T-helper 1 cell treated with Interleukin-12 subunit alpha and Interleukin-12 subunit beta and Interleukin-4 antibody, amounts not matched to agents 30 μg/mL and 1 μg/mL, for 36 hours (primary cell): Measurements from ENCODE around the gene ANK3.

Source experiments
- H3K27ac Mint-ChIP-seq: one replicate; pipeline ENCODE4 v1.8.0; 2021; ENCODE audit warnings: mild to moderate bottlenecking, mixed read lengths
- H3K27me3 Mint-ChIP-seq: one replicate; pipeline ENCODE4 v1.8.0; 2021; ENCODE audit warnings: low read depth, mixed read lengths
- H3K36me3 Mint-ChIP-seq: one replicate; pipeline ENCODE4 v1.8.0; 2021; ENCODE audit warnings: low read depth, mixed read lengths
- H3K4me1 Mint-ChIP-seq: one replicate; pipeline ENCODE4 v1.8.0; 2021; ENCODE audit warnings: low read depth, mixed read lengths
- H3K4me3 Mint-ChIP-seq: one replicate; pipeline ENCODE4 v1.8.0; 2021; ENCODE audit warnings: mild to moderate bottlenecking, moderate library complexity, mixed read lengths
- H3K9me3 Mint-ChIP-seq: one replicate; pipeline ENCODE4 v1.8.0; 2021; ENCODE audit warnings: mixed read lengths

ANK3 gene

DNA sequence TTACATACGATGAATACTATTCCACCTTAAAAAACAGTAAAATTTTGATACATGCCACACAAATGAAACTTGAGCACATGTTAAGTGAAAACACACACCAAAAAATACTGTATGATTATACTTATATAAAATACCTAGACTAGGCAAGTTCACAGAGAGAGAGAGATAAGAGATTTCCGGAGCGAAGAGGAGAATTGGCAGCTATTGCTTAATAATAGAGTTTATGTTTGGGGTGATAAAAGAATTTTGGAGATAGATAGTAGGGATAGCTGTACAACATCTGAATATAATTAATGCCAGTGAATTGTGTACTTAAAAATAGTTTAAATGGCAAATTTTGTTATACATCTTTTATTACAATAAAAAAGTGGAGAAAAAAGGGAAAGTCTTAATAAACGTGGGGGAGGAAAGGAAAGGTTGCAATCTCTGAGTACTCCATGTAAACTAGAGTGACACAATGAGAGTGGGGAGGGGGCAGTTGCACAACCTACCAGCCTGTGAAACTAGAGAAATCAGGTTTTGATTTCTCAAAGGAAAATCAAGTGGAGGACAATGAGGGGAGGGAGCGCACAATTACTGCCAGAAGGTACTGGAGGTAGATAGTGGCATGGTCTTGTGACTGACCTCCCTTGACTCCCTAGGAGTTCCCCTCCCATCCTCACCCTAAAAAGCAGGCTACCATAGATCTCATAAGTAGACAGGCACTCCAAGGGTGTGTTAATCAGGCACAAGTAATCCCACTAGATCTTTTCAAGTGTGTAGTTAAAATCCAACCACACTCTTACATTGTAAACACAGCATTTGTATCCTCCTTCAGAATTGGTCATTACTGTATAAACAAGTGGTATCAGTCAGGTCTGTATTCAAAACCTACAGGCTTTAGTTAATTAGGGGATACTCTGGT lies 31.6 kb upstream of the ANK3 start:
- Mint-ChIP-seq H3K4me1 (no peaks in the 10 kb centered on the region), H3K36me3 (peaks cover 1% of the 10 kb centered on the region), H3K4me3 (no peak overlapping the region), H3K9me3 (no peaks in the 10 kb centered on the region), H3K27ac (no peak overlapping the region), H3K27me3 (no peaks in the 10 kb centered on the region)

DNA sequence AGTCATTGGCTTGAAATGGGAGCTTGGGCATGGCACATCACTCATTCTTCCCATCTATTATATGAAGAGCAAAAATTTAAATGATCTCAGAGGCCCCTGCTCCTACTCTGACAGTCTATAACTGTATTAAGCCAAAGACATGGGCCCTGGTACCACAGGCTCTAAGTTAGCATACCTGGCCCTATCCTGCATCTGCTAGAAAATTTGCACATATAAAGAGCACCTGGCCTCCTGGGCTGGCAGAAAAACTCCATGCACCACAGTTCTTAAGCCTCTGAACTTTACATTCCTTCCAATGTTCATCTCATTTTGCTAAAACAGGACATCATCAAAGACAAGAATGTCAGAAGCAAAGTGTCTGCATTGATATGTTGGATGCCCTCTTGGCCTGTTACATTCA lies 29.6 kb upstream of the ANK3 start:
- Mint-ChIP-seq H3K4me3 (no peak overlapping the region), H3K27ac (no peak overlapping the region), H3K36me3 (peaks cover 4% of the 10 kb centered on the region), H3K9me3 (no peaks in the 10 kb centered on the region), H3K27me3 (no peaks in the 10 kb centered on the region), H3K4me1 (peaks cover 2% of the 10 kb centered on the region)

DNA sequence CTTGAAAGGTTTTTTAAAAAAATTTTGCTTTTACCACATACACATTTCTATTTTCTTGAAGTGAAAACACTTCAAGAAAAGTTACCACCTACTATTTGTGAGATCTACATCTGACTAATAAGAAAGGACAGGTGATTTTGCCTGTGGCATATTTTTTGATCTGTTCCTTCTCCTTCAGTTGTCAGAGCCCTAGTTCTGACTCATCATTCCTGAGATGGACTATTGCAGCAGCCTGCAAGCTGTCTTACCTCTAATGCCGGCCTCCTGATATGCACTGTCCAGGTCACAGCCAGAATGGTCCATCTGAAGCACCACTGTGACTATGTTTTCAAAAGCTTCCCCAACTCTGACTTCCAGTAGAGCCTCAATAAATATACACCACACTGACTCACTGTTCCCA lies 28.2 kb upstream of the ANK3 start:
- H3K27me3 Mint-ChIP-seq: no peaks in the 10 kb centered on the region
- H3K9me3 Mint-ChIP-seq: no peaks in the 10 kb centered on the region
- no peak overlapping the region for H3K27ac Mint-ChIP-seq
- H3K36me3 Mint-ChIP-seq: peaks cover 4% of the 10 kb centered on the region
- peaks cover 4% of the 10 kb centered on the region for H3K4me1 Mint-ChIP-seq
- H3K4me3 Mint-ChIP-seq: no peak overlapping the region

DNA sequence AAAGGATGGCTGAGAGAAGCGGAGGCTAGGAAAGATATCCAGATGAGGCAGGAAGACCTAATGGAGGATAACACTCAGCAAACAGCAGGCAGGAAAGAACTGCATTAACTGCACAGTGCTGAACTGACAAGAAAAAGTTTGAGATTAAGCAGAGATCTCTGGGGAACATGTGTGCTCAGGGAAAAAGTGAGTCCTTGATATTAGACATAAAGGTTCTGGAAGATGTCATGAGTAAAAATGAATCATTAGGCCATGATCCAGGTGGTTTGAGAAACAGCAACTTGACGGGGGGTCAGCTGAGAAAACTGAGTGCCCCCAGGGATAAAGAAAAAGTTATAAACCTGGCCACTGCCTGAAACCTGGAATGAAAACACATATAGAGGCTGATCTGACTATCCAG lies 27.3 kb upstream of the ANK3 start:
- Mint-ChIP-seq H3K9me3 (no peaks in the 10 kb centered on the region), H3K27me3 (no peaks in the 10 kb centered on the region), H3K4me3 (no peak overlapping the region), H3K27ac (no peak overlapping the region), H3K36me3 (peaks cover 4% of the 10 kb centered on the region), H3K4me1 (peaks cover 4% of the 10 kb centered on the region)

DNA sequence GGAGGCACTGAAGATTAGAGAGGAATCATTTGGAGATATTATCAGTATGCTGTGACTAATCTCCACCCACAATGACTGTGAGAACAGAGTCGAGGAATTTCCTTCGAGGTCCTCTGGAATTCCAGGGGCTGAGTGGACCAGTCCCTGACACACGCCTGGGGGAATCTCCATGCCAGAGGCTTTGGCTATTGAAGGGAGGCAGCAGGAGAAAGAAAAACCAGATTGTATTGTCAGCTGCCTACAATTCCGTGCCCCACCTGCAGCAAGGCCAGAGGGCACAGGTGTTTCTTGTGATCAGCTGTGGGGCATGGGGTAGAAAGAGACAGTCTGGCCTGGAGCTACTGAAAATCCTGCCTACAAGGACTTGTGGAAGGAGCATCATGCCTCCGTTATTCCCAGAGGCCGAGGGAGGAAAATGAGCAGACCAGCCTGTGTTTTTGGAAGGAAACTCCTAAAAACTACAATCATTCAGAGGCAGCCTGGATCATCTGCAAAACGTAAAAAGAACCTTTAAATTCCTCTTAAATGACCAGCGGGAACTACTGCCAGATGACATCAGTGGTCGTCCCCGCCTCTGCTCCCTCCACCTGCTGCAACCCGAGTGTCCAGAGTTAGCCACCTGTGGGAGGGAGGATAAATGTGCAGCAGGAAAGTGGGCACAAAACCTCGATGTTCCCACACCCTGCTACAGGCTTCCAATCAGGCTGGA lies 25.4 kb upstream of the ANK3 start:
- Mint-ChIP-seq H3K27ac (no peak overlapping the region), H3K36me3 (peaks cover 9% of the 10 kb centered on the region), H3K4me1 (peaks cover 8% of the 10 kb centered on the region), H3K4me3 (no peak overlapping the region), H3K27me3 (no peaks in the 10 kb centered on the region), H3K9me3 (no peaks in the 10 kb centered on the region)

DNA sequence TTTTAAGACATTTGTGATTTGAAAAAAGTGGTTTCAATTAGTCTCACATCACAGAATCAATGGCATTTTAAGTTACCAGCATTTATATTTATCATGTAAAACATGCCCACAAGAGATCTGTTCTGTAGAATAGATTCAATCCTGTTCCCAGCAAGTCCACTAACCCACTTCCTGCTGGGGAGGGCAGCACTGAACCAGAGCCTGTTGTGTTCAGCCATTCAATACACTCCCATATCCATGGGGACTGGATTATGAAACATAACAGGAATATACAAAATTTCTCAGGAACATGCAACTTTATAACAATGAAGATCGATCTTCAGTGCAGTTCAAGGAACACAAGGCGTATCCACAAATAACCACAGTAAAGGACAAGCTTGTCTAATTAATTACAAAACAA lies 24.4 kb upstream of the ANK3 start:
- no peak overlapping the region for H3K4me3 Mint-ChIP-seq
- no peaks in the 10 kb centered on the region for H3K27me3 Mint-ChIP-seq
- H3K4me1 Mint-ChIP-seq: peaks cover 8% of the 10 kb centered on the region
- H3K27ac Mint-ChIP-seq: no peak overlapping the region
- H3K9me3 Mint-ChIP-seq: no peaks in the 10 kb centered on the region
- H3K36me3 Mint-ChIP-seq: peaks cover 9% of the 10 kb centered on the region

DNA sequence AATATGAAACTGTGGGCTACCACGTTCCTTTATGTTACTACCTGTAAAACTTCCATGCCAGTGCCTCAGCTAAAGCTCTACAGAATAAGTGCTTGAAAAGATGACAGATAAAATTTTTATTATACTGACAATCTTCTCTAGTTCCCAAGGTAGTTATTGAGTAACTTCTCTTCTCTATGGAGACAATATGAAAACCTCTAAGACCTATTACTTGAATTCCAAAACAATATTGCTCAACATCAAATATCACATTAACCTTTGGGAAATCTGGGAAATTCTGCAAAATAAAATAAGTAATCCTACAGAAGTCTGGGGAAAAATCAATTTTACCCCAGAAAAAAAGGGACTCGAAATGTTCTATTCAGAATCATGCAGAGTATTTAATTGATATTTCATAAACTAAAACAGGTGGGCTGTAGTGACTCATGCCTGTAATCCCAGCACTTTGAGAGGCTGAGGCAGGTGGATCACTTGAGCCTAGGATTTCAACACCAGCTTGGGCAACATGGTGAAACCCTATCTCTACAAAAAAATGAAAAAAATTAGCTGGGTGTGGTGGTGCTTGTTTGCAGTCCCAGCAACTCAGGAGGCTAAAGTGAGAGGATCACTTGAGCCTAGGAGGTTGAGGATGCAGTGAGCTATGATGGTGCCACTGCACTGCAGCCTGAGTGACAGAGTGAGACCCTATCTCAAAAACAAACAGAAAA lies 23.8 kb upstream of the ANK3 start:
- Mint-ChIP-seq H3K9me3 (no peaks in the 10 kb centered on the region), H3K27ac (no peak overlapping the region), H3K36me3 (peaks cover 9% of the 10 kb centered on the region)

DNA sequence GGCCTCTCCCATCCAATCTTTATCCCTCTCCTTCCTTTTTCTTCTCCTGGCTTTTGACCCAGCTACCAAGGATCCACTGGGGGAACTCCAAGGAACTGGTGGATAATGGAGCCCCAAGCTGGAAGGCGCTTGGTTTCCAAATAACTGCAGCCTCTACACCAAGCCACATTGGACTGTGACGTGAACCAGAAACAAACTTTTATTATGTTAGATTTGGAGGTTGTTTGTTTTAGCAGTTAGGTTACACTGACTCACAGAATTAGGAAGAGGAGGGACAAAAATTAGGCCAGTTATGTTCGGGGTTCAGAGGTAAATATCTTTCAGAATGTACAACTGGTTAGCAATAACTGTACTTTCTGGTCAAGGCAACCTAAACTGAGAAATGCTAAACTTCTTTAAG lies 21.3 kb upstream of the ANK3 start:
- no peaks in the 10 kb centered on the region for H3K9me3 Mint-ChIP-seq
- H3K27ac Mint-ChIP-seq: no peak overlapping the region
- H3K4me3 Mint-ChIP-seq: no peak overlapping the region
- H3K27me3 Mint-ChIP-seq: no peaks in the 10 kb centered on the region
- peaks cover 7% of the 10 kb centered on the region for H3K36me3 Mint-ChIP-seq
- H3K4me1 Mint-ChIP-seq: peaks cover 10% of the 10 kb centered on the region

More for the DNA sequence above, 23.8 kb upstream of the ANK3 start:
- H3K27me3 Mint-ChIP-seq: no peaks in the 10 kb centered on the region
- peaks cover 8% of the 10 kb centered on the region for H3K4me1 Mint-ChIP-seq
- no peak overlapping the region for H3K4me3 Mint-ChIP-seq

DNA sequence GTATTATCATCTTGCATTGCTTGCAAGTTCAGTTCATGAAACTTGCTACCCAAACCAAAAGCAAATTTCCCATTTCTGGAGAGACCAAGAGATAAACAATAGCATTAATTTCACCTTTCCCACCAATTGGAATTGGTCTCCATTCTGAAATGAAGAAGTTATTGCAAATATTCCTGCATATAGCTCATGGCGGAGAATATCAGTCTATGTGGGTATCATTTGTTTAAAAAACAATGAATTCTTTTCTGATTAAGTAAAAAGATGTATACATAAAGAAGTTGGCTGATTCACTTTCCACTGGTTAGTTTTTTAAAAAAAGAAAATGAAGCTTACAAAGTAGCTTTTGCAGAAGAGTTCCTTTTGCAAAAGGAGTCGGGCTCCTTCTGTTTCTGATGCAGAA lies 19.5 kb upstream of the ANK3 start:
- Mint-ChIP-seq H3K27me3 (no peaks in the 10 kb centered on the region), H3K4me1 (peaks cover 10% of the 10 kb centered on the region), H3K36me3 (peaks cover 6% of the 10 kb centered on the region), H3K9me3 (no peaks in the 10 kb centered on the region), H3K27ac (no peak overlapping the region), H3K4me3 (no peak overlapping the region)

DNA sequence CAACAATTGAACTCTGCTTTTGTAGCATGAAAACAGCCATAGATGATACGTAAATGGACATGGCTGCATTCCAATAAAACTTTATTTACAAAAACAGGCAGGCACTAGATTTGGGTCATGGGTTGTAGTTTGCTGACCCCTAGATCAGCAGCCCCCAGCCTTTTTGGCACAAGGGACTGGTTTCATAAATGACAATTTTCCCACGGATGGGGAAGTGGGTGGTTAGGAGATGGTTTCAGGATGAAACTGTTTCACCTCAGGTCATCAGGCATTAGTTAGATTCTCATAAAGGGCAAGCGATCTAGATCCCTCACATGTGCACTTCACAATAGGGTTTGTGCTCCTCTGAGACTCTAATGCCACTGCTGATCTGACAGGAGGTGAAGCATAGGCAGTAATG lies 16.5 kb upstream of the ANK3 start:
- H3K4me3 Mint-ChIP-seq: no peak overlapping the region

DNA sequence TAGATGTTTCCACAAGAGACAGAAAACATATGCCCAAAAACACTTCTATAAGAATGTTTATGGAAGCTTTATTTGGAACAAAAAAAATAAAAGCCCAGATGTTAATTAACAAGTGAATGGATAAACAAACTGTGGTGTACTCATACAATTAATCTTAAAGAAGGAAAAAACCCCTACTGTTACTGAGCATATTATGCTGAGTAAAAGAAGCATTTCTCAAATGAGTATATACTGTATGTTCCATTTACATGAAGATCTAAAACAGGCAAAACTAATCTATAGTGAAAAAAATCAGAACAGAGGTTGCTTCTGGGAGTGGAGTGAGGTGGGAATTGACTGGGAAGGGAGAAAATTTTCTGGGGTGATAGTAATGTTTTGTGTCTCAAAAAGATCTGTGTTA lies 15.5 kb upstream of the ANK3 start:
- Mint-ChIP-seq H3K4me3 (no peak overlapping the region), H3K36me3 (peaks cover 1% of the 10 kb centered on the region), H3K27ac (no peak overlapping the region), H3K27me3 (no peaks in the 10 kb centered on the region), H3K9me3 (no peaks in the 10 kb centered on the region), H3K4me1 (peaks cover 4% of the 10 kb centered on the region)

More for the DNA sequence above, 16.5 kb upstream of the ANK3 start:
- no peaks in the 10 kb centered on the region for H3K9me3 Mint-ChIP-seq
- H3K27ac Mint-ChIP-seq: no peak overlapping the region
- H3K27me3 Mint-ChIP-seq: no peaks in the 10 kb centered on the region
- peaks cover 6% of the 10 kb centered on the region for H3K4me1 Mint-ChIP-seq
- peaks cover 5% of the 10 kb centered on the region for H3K36me3 Mint-ChIP-seq

DNA sequence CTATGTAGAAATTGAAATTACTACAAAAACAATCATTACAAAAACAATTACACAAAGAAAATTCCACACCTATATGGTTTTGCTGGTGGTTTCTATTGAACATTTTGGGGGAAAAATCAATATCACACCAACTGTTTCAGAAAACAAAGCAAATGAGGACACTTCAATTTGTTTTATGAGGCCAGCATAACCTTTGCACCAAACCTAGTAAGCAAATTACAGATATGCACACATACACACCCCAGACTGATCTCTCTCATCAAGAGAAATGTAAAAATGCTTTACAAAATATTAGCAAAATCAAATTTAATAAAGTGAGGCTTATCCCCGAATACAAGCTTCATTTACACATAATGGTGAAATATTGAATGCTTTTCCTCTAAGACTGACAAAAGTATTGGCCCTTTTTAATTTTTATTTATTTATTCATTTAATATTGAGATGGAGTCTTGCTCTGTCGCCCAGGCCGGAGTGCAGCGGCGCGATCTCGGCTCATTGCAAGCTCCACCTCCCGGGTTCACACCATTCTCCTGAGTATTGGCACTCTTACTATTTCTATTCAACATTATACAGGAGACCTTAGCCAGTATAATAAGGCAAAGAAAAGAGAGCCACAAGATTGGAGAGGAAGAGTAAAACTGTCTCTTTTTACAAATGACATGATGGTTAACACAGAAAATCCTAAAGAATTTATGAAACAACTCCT lies 13.6 kb upstream of the ANK3 start:
- peaks cover 1% of the 10 kb centered on the region for H3K36me3 Mint-ChIP-seq
- no peak overlapping the region for H3K4me3 Mint-ChIP-seq
- no peaks in the 10 kb centered on the region for H3K9me3 Mint-ChIP-seq
- H3K4me1 Mint-ChIP-seq: peaks cover 4% of the 10 kb centered on the region
- no peaks in the 10 kb centered on the region for H3K27me3 Mint-ChIP-seq
- no peak overlapping the region for H3K27ac Mint-ChIP-seq

DNA sequence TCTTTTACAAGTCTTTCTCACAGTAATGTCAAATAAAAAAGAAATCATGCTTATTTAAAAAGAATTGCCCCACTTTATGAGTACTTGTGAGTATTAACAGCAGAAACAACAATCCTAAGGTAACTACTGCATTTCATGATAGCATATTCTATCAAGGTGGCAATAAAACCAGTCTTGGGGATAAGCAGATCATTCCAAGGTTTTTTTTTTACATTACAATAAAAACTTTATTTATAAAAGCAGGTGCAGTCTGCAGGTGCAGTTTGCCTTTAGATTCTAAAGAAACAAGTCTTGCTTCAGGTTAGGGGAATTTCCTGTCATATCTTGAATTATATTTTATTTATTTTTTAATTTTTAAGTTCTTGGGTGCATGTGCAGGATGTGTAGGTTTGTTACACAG lies 10.7 kb upstream of the ANK3 start:
- peaks cover 9% of the 10 kb centered on the region for H3K4me1 Mint-ChIP-seq
- H3K36me3 Mint-ChIP-seq: peaks cover 1% of the 10 kb centered on the region
- no peak overlapping the region for H3K27ac Mint-ChIP-seq
- H3K4me3 Mint-ChIP-seq: no peak overlapping the region
- no peaks in the 10 kb centered on the region for H3K27me3 Mint-ChIP-seq
- no peaks in the 10 kb centered on the region for H3K9me3 Mint-ChIP-seq

DNA sequence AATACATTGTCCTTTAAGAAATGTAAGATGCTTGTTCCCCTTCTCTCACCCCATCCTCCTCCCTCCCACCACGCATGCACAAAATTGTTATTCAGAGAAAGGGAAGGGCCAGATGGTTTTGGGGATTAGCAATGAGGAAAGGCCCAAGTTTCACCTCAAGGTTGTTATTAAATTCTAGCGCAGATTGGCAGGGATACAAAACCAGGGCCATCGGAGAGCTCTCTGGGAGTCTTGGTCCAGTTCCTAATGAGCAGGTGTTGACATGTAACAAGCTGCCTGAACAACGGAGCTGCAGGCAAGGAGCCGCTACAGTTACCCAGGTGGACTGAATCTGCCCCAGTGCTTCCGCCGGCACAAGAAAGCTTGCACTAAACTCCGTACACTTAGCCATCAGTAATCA lies 9.7 kb upstream of the ANK3 start:
- Mint-ChIP-seq H3K27ac (no peak overlapping the region), H3K27me3 (no peaks in the 10 kb centered on the region), H3K4me1 (peaks cover 14% of the 10 kb centered on the region), H3K9me3 (no peaks in the 10 kb centered on the region), H3K4me3 (no peak overlapping the region), H3K36me3 (peaks cover under 1% of the 10 kb centered on the region)
